ENCODE measurements around the gene MGAT4A.

- TF ChIP-seq CTCF (IDR thresholded peaks at IDR 0.05; ENCODE audit: low read length) (no peak), EZH2 (IDR thresholded peaks at IDR 0.05; ENCODE audit: borderline replicate concordance, low read length) (no peak)
Measured at GRCh38 chr2:98713332-98714015, 17.5 kb downstream of the MGAT4A start.
